Pons (tissue), 1 donor: ENCODE data around the gene GFOD2.

Experiments
- DNase-seq: peaks from one replicate; pipeline ENCODE4 v3.0.0-alpha.2; 2016; ENCODE audit warnings: low spot score

The GFOD2 gene

DNA sequence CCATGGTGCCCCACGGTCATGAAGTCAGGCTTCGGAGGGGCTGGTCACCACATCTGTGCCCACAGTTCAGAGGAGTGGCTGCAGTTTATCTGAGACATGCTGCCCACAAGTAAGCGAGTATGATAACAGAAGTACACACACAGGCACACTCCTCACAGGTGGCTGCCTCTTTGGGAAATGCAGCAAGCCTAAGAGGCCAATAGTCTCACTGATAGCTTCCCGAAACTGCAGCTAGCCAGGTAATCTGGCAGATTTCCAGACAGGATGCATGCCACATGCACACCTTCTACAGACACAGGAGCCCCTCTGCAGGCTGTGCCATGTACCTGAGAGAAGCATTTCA, 12.6 kb upstream of the GFOD2 start:
- DNase-seq: no peak

DNA sequence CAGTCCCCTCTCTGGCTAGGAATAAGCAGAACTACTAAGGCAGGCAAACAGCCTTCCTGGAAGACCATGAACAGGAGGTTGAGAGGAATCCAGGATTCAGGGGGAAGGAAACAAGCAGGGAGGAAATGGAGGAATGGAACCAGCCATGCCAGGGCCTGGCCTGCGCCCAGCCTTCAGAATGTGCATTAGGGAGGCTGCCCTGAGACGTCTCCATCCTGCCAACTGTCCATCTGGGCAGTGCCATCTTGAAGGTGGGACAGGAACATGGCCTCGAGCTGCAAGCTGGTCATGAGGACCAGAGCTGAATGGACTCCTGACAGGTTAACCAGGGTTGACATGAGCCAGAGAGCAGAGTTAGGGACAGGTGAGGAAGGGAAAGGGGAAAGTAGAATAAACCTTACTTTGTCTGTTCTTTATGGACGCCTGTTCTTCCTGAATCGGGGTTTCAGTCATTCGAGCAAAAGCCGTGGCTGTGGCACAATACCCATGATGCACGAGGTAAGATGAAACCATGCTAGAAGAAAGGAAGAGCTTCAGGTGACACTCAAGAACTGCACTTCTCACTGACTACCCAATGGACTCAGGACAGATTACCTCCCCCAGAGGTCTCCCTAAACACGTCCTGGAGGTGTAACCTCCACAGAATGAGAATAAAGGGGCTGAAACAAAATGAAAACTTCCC, 12.1 kb upstream of the GFOD2 start:
- DNase-seq: no peak

DNA sequence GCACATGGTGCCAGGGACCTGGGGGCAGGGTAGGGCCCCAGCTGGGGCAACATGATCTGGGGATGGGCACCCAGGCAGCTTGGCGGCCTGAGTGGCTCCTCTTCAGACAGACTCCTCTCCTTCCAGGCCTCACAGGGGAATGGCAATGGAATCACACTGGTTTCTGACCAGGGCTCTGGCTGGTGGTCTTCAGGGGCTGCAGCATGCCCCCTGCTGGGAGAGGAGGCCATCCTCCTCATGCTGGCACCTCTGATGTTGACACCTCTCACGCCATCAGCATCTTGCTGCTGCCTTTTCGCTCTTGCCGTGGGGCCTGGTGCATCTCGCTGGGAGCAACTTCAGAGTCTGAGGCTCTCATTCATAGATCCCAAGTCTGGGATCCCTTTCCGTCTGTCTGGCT, 11.2 kb upstream of the GFOD2 start:
- no peak for DNase-seq

DNA sequence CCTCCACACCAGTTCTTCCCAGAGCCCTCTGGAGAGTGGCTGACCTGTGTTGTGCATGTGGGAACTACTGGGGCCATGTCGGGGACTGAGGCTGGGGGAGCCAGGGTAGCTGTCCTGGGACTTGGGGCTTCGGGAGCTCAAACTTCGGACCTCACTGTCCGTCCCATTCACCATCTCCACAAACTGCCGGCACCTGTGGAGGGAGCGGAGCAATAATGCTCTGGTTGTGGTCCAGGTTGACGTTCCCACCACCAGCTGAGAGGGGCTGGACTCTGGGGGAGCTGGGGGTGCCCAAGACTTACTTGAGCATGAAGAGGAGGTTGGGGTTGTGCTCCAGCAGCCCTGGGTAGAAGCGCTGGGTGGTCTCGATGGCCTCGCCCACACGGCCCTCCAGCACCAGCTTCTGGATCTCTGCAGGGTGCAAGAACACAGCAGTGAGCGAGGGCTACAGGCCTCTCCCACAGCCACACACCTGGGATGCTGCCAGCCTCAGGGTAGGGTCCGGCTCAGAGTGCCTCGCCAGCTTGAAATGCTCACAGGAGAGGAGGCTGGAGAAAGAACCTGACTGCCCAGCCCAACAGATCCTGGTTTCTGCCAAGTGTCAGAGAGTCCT, 10.6 kb upstream of the GFOD2 start:
- DNase-seq: no peak

DNA sequence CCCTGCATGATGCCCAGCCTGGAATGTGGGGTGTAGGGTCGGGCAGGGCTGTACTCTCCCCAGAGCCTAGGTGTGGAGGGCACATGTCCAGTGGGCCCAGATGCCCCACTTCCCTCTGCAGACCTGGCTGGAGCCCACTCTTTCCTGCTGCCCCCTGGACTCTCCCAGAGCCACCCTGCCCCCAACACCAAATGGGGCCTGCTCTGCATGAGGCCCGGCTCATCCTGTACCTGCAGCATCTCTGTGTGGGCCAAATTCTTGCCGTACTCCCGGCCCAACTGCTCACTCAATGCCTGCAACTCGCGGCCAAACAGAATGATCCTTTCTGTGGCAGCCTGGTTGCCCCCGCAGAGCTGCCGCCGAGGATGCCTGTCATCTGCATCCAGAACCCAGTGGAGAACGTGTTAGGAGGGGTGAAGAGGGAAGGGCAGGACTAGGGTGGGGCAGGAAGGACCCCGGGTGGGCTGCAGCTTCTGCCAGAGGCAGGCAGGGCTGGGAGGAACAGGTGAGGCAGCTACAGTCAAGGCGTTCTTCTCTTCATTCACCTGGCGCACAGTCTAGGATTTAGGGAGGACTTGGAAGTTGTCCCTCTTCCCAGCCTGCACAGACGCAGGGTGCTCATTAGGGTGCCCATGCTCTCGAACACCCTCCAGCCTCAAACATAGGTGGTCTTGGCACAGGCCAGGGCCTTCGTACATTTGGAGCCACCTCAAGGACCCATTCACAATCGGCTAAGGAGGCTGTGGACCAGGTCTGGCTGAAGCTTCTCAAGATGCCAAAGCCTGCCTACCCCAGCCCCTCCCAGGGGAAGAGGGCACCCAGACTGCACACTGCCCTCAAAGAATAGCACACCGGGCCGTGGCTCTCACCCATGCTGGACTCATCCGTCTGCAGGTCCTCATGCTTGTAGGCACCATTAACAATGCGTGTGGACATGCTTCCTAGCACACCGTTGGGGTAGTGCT, 8.7 kb upstream of the GFOD2 start:
- no peak for DNase-seq

DNA sequence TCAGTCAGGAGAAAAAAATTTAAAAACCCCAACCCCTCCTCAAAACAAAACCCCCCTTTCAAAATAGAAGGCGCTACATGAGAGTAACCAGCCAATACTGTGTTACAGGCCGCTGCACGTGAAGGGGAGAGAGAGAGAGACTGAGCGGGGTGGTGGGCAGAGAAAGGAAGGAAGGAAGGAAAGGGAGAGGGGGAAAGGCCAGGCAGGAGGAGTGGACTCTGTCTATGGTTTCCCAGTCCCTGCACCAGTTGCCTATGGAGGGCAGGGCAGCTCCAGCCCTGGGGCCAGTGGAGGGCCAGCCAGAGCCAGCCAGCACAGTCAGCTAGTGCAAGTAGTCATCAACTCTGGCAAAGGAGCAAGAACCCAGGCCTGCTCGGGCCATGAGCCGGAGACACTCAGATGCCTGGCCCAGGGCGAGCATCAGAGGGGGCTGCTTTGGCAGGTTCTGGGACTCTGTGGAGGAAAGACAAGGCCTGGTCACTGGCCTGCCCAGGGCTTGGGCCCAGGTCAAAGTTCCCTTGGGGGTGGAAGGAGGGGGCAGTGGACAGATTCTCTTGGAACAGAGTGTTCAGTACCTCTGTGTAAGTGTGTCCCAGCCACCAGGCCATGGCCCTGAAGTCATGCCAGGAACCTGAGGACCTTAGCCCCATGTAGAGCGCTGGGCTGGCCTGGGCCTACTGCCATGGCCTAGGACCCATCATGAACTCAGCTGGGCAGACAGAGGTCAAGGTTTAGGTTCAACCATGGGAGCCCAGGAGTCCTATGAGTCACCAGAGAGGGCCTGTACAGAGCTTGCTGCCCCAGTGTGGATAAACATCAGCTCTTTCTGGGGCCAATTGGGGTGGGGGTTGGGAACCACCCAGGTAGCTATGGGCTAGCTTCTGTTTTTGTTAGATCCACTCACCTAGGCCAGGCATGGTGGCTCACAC, 7.3 kb upstream of the GFOD2 start:
- DNase-seq: no peak

DNA sequence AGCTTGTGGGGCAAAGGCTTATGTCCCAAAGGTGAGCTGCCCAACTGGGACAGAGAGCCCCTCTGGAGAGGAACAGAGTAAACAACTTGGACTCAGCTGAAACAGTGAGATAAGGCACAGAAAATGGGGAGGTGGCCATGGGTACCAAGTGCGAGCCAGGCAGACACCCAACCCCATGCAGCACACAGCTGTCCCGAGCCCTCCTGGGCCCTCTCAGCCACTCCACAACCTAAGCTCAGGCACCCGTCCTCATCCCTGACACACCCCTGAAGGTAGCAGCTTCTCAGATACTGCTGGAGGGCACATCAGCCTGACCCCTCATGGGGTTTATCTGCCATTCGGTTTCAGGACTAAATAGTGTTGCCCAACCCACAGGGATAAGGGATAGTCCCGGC, 4.8 kb upstream of the GFOD2 start:
- DNase-seq: no peak

DNA sequence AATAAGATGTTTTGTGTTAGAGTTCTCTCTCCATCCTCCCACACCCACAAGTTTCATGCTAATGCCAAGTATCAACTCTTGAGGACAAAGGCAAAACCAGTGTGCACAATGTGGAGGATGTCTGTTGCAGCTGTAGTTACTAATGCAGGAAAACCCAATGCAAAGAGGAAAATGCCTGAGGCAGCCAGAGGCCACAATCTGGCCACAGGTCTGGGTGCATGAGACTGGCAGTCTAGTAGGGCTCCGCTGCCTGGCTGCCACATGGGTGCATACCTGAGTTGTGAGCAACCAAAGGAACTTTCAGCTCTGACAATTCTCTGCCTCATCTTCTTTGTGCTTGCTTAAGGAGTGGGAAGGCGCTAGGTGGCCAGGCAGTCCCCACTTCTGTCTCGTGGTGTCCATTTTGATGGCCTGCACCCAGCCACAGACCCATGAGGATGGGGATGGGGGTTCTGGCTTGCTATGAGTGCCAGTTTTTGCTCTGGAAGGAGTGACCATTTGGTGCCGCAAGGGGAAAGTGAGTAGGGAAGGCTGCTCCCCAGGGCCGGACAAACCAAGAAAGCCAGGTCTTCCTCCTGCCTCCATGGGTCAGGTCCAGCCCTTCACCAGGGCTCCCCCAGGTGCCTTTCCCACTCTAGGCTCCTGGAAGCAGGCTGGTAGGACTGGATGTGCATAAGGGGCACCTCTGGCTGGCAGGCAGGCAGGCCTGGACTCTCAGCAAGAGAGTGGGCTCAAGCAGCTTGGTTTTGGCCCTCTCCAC, 4.2 kb upstream of the GFOD2 start:
- no peak for DNase-seq

DNA sequence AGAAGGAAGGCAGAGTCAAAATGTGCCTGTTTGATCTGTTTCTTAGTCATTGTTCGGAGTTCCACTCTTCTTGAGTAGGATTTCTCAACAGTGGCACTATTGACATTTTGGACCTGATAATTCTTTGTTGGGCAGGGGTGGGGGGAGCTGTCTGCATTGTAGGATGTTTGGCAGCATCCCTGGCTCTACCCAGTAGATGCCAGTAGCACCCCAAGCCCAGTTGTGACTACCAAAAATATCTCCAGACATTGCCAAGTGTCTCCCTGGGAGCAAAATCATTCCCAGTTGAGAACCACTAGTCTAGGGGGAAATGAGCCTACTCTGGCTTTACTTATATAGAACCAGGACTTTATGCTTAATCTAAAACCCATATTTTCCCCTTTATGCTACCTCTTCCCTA, 1.1 kb upstream of the GFOD2 start:
- no peak for DNase-seq

DNA sequence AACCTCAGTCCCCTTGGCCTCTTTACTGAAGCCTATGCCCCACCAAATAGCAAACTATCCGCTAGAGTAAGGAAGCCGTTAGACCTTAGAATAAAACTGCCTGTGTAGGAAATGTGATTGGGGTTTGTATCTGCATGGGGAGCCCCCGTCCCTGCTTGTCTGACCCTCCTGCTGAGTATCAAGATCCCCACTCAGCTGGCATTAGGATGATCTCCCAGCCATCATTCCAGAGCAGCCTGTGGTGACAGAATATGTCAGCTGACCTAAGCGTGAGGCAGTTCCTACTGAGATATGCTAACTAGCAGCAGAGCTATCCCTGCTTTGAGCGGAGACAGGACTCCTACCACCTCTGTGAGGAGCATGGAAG, 645 bp upstream of the GFOD2 start:
- DNase-seq: peak; percentile 82

DNA sequence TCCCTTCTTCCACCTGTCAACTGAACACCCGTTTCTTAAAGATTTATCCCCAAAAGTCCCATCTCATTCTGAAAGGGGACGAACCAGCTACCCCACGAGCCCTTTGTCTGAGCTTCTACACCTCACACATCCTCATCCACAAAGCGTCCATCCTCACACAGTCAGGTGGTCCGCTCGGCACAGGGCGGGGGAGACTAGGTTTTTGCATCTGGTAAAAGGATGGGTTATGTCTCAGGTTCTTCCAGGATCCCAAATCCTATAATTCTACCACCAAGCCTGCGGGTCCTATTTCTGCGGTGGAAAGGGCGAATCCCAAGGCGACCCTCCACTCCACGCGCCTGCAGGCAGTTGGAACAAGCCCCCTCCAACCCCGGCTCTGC, 458 bp downstream of the GFOD2 start:
- DNase-seq: no peak

DNA sequence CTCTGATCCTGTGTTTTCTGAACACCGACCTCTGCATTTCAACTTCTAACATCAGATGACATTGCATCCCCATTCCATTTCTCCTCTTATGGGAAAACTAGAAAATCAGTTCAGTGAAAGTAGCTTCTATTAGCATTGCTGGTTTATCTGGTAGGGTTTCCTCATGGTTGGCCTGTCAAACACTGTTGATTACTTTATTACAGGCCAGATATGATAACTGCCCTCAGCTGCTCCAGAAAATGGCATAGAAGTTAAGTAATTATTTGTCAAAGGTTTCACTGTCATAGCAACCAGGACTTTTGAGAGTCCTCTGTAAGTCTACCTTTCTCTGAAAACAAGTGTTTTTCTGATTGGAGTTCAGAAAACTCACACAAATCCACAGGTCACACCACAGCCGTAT, 3.0 kb downstream of the GFOD2 start:
- DNase-seq: no peak

DNA sequence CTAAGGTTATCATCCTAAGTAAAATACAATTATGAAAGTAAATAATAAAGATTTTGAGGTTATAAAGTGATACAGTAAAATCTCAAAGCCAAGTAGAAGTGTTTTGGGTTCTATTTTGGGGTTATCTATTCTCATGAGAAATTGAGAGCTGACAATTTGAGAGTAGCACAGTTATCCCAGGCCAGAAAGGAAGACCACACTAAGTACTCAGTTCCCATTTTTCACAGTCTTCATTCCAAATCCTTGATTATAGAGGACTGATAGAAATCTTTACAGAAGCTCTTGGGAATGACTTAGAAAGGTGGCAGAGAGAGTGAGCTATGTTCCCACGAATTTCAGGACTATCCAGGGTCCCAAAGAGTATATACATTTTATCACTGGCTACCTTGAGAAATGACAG, 4.6 kb downstream of the GFOD2 start:
- DNase-seq: no peak

DNA sequence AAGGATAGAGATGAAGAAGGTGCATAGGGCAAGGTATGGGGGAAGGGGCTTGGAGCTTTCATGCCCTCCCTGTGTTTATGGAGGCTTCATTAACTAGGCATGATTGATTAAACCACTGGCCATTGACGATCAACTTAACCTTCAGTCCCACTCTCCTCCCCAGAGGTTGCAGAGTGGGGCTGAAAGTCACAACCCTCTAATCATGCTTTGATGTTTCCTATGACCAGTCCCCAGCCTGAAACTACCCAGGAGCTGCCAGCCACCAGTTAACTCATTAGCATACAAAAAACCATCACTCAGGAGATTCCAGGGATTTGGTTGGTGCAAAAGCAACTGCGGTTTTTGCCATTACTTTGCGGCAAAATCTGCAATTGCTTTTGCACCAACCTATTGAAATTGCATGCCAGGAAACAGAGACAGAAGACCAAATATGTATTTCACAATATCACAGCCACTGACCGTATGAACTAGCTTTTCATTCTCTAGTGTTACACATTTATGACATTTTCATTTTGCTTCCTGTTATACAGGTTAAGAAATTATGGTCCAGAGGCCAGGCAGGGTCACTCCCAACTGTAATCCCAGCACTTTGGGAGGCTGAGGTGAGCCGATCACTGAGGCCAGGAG, 5.4 kb downstream of the GFOD2 start:
- DNase-seq: no peak

DNA sequence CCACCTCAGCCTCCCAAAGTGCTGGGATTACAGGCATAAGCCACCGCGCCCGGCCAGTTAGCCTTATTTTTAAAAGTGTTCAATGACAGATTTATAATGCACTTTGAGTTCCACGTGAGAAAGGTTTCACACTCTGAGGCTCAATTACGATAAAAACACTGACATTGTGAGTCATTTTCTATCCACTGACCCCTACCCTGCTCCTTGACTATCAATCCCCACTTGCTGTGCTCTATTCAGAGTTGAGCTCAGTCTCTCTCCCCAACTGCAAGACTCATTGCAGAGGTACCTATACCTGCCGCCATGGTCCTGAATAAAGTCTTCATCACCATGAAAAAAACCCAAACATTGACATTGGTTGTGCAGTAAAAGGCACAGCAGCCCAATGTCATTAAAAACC, 8.5 kb downstream of the GFOD2 start:
- no peak for DNase-seq

DNA sequence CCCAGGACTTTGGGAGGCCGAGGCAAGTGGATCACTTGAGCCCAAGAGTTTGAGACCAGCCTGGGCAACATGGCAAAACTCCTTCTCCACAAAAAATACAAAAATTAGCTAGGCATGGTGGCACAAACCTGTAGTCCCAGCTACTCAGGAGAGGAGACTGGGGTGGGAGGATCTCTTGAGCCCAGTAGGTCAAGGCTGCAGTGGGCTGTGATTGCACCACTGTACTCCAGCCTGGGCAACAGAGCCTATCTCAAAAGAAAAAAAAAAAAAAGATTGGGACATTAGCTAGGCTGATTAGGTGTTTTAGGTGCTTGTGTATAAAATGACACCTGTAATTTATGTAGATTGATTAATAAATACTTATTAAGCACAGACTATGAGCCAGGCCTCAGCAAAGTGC, 10.1 kb downstream of the GFOD2 start:
- no peak for DNase-seq

DNA sequence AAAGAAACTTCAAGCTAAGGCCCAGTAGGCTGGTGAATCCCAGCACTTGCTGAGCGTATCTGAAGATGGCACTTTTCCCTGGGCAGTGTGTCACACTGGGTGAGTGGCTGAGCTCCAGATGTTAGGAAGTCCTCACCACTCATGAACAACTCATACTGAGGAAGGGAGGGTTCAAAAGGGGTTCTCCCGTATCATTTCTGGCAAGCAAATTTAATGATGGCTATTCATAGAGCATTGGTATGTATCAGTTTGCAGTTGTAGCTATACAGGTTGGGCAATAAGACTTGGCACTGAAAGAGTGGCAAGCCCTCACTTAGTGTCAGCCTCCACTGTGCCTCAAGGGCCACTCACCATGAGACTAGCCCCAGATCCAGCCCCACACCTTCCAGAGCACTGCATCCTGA, 10.7 kb downstream of the GFOD2 start:
- DNase-seq: no peak

DNA sequence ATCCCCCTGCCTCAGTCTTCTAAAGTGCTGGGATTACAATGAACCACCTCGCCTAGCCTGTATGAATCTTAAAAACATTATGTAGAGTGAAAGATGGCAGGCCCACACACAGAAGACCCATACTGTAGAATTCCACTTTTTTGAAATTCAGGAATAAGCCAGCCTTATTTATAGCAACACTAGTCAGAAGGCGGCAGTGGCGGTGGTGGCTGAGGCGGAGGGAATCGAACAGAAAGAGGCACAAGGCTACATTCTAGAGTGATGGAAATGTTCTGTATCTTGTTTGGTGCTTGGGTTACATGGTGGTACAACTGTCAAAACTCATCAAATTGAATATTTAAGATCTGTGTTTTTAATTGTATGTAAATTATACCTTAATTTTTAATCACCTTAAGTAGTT, 11.3 kb downstream of the GFOD2 start:
- DNase-seq: no peak

DNA sequence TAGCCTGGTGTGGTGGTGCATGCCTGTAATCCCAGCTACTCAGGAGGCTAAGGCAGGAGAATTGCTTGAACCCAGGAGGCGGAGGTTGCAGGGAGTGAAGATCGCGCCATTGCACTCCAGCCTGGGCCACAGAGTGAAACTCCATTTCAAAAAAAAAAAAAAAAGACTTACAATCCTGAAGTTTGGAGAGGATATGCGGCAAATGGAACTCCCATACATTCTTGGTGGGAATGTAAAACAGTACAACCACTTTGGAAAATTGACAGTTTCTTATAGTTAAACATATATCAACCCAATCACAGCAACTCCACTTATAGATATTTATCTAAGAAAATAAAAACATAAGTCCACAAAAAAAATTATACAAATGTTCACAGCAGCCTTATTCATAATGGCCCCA, 11.9 kb downstream of the GFOD2 start:
- no peak for DNase-seq

DNA sequence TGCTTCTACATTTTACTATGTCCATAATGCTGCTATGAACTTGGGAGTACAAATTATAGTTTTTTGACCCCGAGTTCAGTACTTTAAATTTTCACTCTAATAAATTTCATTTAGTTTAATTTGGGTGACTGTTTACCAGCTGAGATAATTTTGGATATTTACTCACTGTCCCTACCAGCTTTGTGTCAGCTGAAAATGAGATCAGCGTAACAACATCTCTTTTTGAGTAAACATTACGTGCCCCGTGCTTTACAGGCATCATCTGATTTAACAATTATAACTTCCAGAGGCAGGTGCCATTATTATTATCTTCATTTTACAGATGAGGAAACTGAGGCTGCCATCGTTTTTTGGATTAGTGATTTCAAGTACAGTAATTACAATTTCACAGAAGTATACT, 15.0 kb downstream of the GFOD2 start:
- no peak for DNase-seq

DNA sequence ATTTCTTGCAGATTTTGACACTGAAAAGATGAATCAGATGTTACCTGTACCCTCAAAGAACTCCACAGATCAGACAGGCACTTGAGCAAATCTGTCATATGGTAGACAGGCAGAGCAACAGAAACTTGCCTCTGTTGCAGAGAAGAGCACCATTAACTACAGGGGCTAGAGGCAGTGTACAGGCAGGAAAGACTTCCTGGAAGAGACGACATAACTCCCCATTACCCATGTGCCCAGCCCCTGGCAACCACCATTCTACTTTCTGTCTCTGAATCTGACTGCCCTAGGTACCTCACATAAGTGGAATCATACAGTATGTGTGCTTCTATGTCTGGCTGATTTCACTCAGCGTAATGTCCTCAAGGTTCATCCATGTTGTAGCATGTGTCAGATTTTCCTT, 15.5 kb downstream of the GFOD2 start:
- no peak for DNase-seq
